Liver (tissue), 9 donors: ENCODE results near the gene NKAIN2. TPM values are rescaled to one million over a fixed set of nuclear protein-coding genes. Genes with fewer than 3 reads are reported as not detected.

Source experiments
- DNase-seq: peaks from one replicate; pipeline ENCODE4 v3.0.0-alpha.2; 2017; ENCODE audit warnings: low spot score
- H3K27ac ChIP-seq, 2 donors: one replicate each; pipeline ENCODE4 v1.7.0; 2013; ENCODE audit warnings: inconsistent platforms in 2 of 2, low read length in 2 of 2, control low read depth in 1 of 2, low read depth in 1 of 2, mild to moderate bottlenecking in 1 of 2
- H3K27me3 ChIP-seq, 4 donors: one replicate each; pipeline versions ENCODE4 v1.6.1 to v1.7.0; 2013; ENCODE audit warnings: low read length in 3 of 4, inconsistent platforms in 1 of 4, mild to moderate bottlenecking in 1 of 4, moderate library complexity in 1 of 4; ENCODE audit not compliant: control insufficient read depth in 4 of 4, insufficient read depth in 4 of 4
- H3K36me3 ChIP-seq, 4 donors: one replicate each; pipeline versions ENCODE4 v1.6.1 to v1.7.0; 2013; ENCODE audit warnings: low read length in 3 of 4, mild to moderate bottlenecking in 3 of 4, low read depth in 1 of 4, moderate library complexity in 1 of 4; ENCODE audit not compliant: control insufficient read depth in 4 of 4, insufficient read depth in 3 of 4
- H3K4me1 ChIP-seq, 4 donors: one replicate each; pipeline versions ENCODE4 v1.6.1 to v1.7.0; 2013; ENCODE audit warnings: low read length in 3 of 4, mild to moderate bottlenecking in 3 of 4, moderate library complexity in 1 of 4; ENCODE audit not compliant: control insufficient read depth in 4 of 4, insufficient read depth in 4 of 4
- H3K4me3 ChIP-seq, 3 donors: one replicate each; pipeline versions ENCODE4 v1.6.1 to v1.7.0; 2013; ENCODE audit warnings: low read length in 3 of 3, control low read depth in 1 of 3, low read depth in 1 of 3, mild to moderate bottlenecking in 1 of 3
- H3K9ac ChIP-seq, 2 donors: one replicate each; pipeline ENCODE4 v1.7.0; 2013; ENCODE audit warnings: low read length in 2 of 2, mild to moderate bottlenecking in 2 of 2, moderate library complexity in 2 of 2, control low read depth in 1 of 2, low read depth in 1 of 2
- H3K9me3 ChIP-seq, 4 donors: one replicate each; pipeline versions ENCODE4 v1.6.1 to v1.7.0; 2013; ENCODE audit warnings: low read length in 3 of 4; ENCODE audit not compliant: control insufficient read depth in 4 of 4
- ATF3 ChIP-seq: IDR thresholded peaks from 2 replicates; pipeline ENCODE4 v1.6.1; 2016; ENCODE audit warnings: antibody characterized with exemption
- CTCF ChIP-seq: fragments of 150-350 bp; IDR thresholded peaks from 2 replicates; pipeline ENCODE4 v1.5.1; 2017; ENCODE audit warnings: improper control_type of control experiment, low read depth, low read length; ENCODE audit not compliant: missing input control
- EGR1 ChIP-seq, 2 donors: IDR thresholded peaks; 2 replicates each; pipeline ENCODE4 v1.6.1; 2016 to 2018; ENCODE audit warnings: antibody characterized with exemption in 2 of 2, low read depth in 2 of 2
- FOXA1 ChIP-seq: IDR thresholded peaks from 2 replicates; pipeline ENCODE4 v1.6.1; 2016; ENCODE audit warnings: antibody characterized with exemption
- FOXA2 ChIP-seq: IDR thresholded peaks from 2 replicates; pipeline ENCODE4 v1.6.1; 2016; ENCODE audit warnings: antibody characterized with exemption
- HNF4G ChIP-seq: IDR thresholded peaks from 2 replicates; pipeline ENCODE4 v1.6.1; 2016; ENCODE audit warnings: antibody characterized with exemption
- JUND ChIP-seq, 2 donors: IDR thresholded peaks; 2 replicates each; pipeline ENCODE4 v1.6.1; 2016; ENCODE audit warnings: antibody characterized with exemption in 2 of 2
- MAX ChIP-seq: IDR thresholded peaks from 2 replicates; pipeline ENCODE4 v1.6.1; 2016; ENCODE audit warnings: antibody characterized with exemption
- RAD21 ChIP-seq, 2 donors: IDR thresholded peaks; 2 replicates each; pipeline ENCODE4 v1.6.1; 2016; ENCODE audit warnings: antibody characterized with exemption in 2 of 2, mild to moderate bottlenecking in 2 of 2
- REST ChIP-seq: IDR thresholded peaks from 2 replicates; pipeline ENCODE4 v1.6.1; 2016; ENCODE audit warnings: antibody characterized with exemption, mild to moderate bottlenecking
- RXRA ChIP-seq, 2 donors: IDR thresholded peaks; 2 replicates each; pipeline ENCODE4 v1.6.1; 2017 to 2018; ENCODE audit warnings: antibody characterized with exemption in 2 of 2, mild to moderate bottlenecking in 1 of 2
- SP1 ChIP-seq: IDR thresholded peaks from 2 replicates; pipeline ENCODE4 v1.6.1; 2018; ENCODE audit warnings: antibody characterized with exemption, mild to moderate bottlenecking
- TAF1 ChIP-seq: conservative IDR thresholded peaks from 2 replicates; pipeline ENCODE4 v1.6.1; 2016; ENCODE audit warnings: antibody characterized with exemption, mild to moderate bottlenecking
- YY1 ChIP-seq: IDR thresholded peaks from 2 replicates; pipeline ENCODE4 v1.6.1; 2016; ENCODE audit warnings: antibody characterized with exemption, mild to moderate bottlenecking
- ZBTB33 ChIP-seq: IDR thresholded peaks from 2 replicates; pipeline ENCODE4 v1.6.1; 2016; ENCODE audit warnings: antibody characterized with exemption
- WGBS: extraction: QIAGEN DNeasy Blood & Tissue Kit; methylation state at CpG from one replicate; pipeline ENCODE4 v1.1.7; 2013; 5-methylcytosine and 5-hydroxymethylcytosine counted together
- polyA plus RNA-seq, 2 donors: library from polyadenylated mRNA; stranded (reverse) in 1 of 2; unstranded in 1 of 2; fragments of 200-250 nt in 1 of 2; fragments of >200 nt in 1 of 2; fragmentation: Nextera tagmentation in 1 of 2; extraction: Ambion mirVana in 1 of 2; gene quantifications; one replicate each; pipeline versions ENCODE4 v1.2.1 to v1.2.3, GENCODE V29; 2013 to 2015
- total RNA-seq, 2 donors: library from RNA; depleted of rRNA; stranded (reverse); fragments of >200 nt; gene quantifications; one replicate each; pipeline ENCODE4 v1.2.3, GENCODE V29; 2014
- donor health status: healthy.
- donor health status: healthy.
- donor health status: healthy.
- donor health status: healthy.
- donor health status: healthy.

The NKAIN2 gene
- total and polyA plus RNA-seq, 4 donors, result 0.05 to 0.14 TPM; not detected in 2

GRCh38 chr6:124389127-124389526 lies 585.5 kb downstream of the NKAIN2 start:
- no peaks in the 10 kb centered on the region for H3K27me3 ChIP-seq
- no peak overlapping the region for H3K9ac ChIP-seq
- H3K4me1 ChIP-seq, result no peaks in the 10 kb centered on the region
- no peak for DNase-seq
- H3K27ac ChIP-seq, result no peak overlapping the region
- no peaks in the 10 kb centered on the region for H3K36me3 ChIP-seq
- H3K9me3 ChIP-seq, result peaks cover 0 to 10% (median 1%) of the 10 kb centered on the region in 4 donors
- TF ChIP-seq JUND (IDR thresholded peaks at IDR 0.05) (no peak), FOXA2 (no peak), CTCF (no peak), RAD21 (IDR thresholded peaks at IDR 0.05) (peak in 1 of 2 donors; percentile 24), HNF4G (no peak), ZBTB33 (no peak), YY1 (no peak), SP1 (no peak)
- no peak overlapping the region for H3K4me3 ChIP-seq

GRCh38 chr6:124393536-124393935 lies 589.9 kb downstream of the NKAIN2 start:
- DNase-seq, result no peak
- TF ChIP-seq MAX, result no peak
- H3K36me3 ChIP-seq, result no peaks in the 10 kb centered on the region
- H3K4me1 ChIP-seq, result no peaks in the 10 kb centered on the region
- WGBS, result 85% methylated on average over 4 of the region's 4 CpGs
- peaks cover 0 to 9% (median 0%) of the 10 kb centered on the region in 4 donors for H3K9me3 ChIP-seq
- no peak overlapping the region for H3K27ac ChIP-seq
- no peak overlapping the region for H3K9ac ChIP-seq
- no peak overlapping the region for H3K4me3 ChIP-seq
- no peaks in the 10 kb centered on the region for H3K27me3 ChIP-seq

- 80% methylated on average over 2 of the region's 2 CpGs for WGBS
- Histone ChIP-seq H3K4me3 (no peak overlapping the region), H3K27ac (no peak overlapping the region), H3K9ac (no peak overlapping the region), H3K4me1 (no peaks in the 10 kb centered on the region), H3K9me3 (peaks cover 0 to 6% (median 0%) of the 10 kb centered on the region in 4 donors), H3K27me3 (no peaks in the 10 kb centered on the region), H3K36me3 (no peaks in the 10 kb centered on the region)
- DNase-seq, result no peak
- TF ChIP-seq JUND (IDR thresholded peaks at IDR 0.05) (no peak), RAD21 (IDR thresholded peaks at IDR 0.05) (no peak), FOXA2 (no peak), YY1 (no peak), TAF1 (no peak), EGR1 (IDR thresholded peaks at IDR 0.05; ENCODE audit: low read depth in 2 of 2) (no peak), ATF3 (no peak), RXRA (IDR thresholded peaks at IDR 0.05) (no peak), FOXA1 (no peak), SP1 (no peak), ZBTB33 (no peak), REST (no peak), CTCF (no peak), MAX (no peak)
Observed at GRCh38 chr6:124396361-124396760, 592.7 kb downstream of the NKAIN2 start.
